Measurements from ENCODE around the gene SLC8A1.

SLC8A1 gene

GRCh38 chr2:40279001-40279400 lies 172.9 kb downstream of the SLC8A1 start:
- ChIA-PET CTCF (no interaction called here), POLR2A (no interaction called here)
- TF ChIP-seq CTCF (IDR thresholded peaks at IDR 0.05; ENCODE audit: control extremely low read depth, extremely low read depth, low read depth, missing control alignments) = no peak
- DNase-seq (ENCODE audit: extremely low spot score) = no peak

GRCh38 chr2:40276076-40276475 lies 175.8 kb downstream of the SLC8A1 start:
- ChIA-PET CTCF (interaction anchor here (1.5 to 2.6 kb wide), 2 partner anchors 8 to 10 kb away, joined by 5 to 14 read pairs; no protein-coding TSS in a partner anchor), POLR2A (no interaction called here)
- DNase-seq (ENCODE audit: extremely low spot score) = no peak
- TF ChIP-seq CTCF (IDR thresholded peaks at IDR 0.05; ENCODE audit: control extremely low read depth, extremely low read depth, low read depth, missing control alignments) = no peak

GRCh38 chr2:40274270-40274669 lies 177.6 kb downstream of the SLC8A1 start:
- ChIA-PET CTCF (interaction anchor here (1.3 to 2.6 kb wide), 3 partner anchors 10 to 45 kb away, joined by 4 to 14 read pairs (median 4); no protein-coding TSS in a partner anchor), POLR2A (no interaction called here)
- no peak for TF ChIP-seq CTCF (IDR thresholded peaks at IDR 0.05; ENCODE audit: control extremely low read depth, extremely low read depth, low read depth, missing control alignments)
- DNase-seq (ENCODE audit: extremely low spot score) = no peak

- ChIA-PET POLR2A (no interaction called here), CTCF (interaction anchor here (1.7 to 2.6 kb wide), 2 partner anchors 10 to 46 kb away, joined by 4 to 14 read pairs; no protein-coding TSS in a partner anchor)
- no peak for TF ChIP-seq CTCF (IDR thresholded peaks at IDR 0.05; ENCODE audit: control extremely low read depth, extremely low read depth, low read depth, missing control alignments)
- DNase-seq (ENCODE audit: extremely low spot score) = no peak
These were observed 178.1 kb downstream of the SLC8A1 start for GRCh38 chr2:40273734-40274182.

- TF ChIP-seq CTCF (IDR thresholded peaks at IDR 0.05; ENCODE audit: control extremely low read depth, extremely low read depth, low read depth, missing control alignments) = no peak
- ChIA-PET CTCF (no interaction called here), POLR2A (no interaction called here)
- DNase-seq (ENCODE audit: extremely low spot score) = no peak
These were observed 180.8 kb downstream of the SLC8A1 start for GRCh38 chr2:40271094-40271493.

- ChIA-PET POLR2A (no interaction called here), CTCF (no interaction called here)
- DNase-seq (ENCODE audit: extremely low spot score) = no peak
- no peak for TF ChIP-seq CTCF (IDR thresholded peaks at IDR 0.05; ENCODE audit: control extremely low read depth, extremely low read depth, low read depth, missing control alignments)
These were observed 181.5 kb downstream of the SLC8A1 start for GRCh38 chr2:40270372-40270771.

GRCh38 chr2:40268566-40268965 lies 183.3 kb downstream of the SLC8A1 start:
- POLR2A ChIA-PET = no interaction called here
- no peak for TF ChIP-seq CTCF (IDR thresholded peaks at IDR 0.05; ENCODE audit: control extremely low read depth, extremely low read depth, low read depth, missing control alignments)
- no peak for DNase-seq (ENCODE audit: extremely low spot score)
- CTCF ChIA-PET = interaction anchor here (1.2 kb wide), 1 partner anchor 13 kb away, joined by 3 read pairs; no protein-coding TSS in a partner anchor
